NCI-H2171 (cell line): ENCODE results near the gene ABCB9.
A peak's percentile ranks its signal among the peaks of the same experiment; 100 is the strongest.
"Not testable (repeated sequence)": the region's sequence is repeated elsewhere in the genome, so short reads cannot be mapped to it uniquely, and the experiment has no call there.

Experiments used
- DNase-seq: peaks from one replicate; lab custom pipeline; 2025; lab: John Stamatoyannopoulos, UW

ABCB9 gene

GRCh38 chr12:122937622-122938091 lies 28.6 kb downstream of the ABCB9 start:
- no peak for DNase-seq

GRCh38 chr12:122935318-122935717 lies 30.9 kb downstream of the ABCB9 start:
- DNase-seq, result no peak

GRCh38 chr12:122934722-122935121 lies 31.5 kb downstream of the ABCB9 start:
- no peak for DNase-seq

GRCh38 chr12:122932207-122932606 lies 34.1 kb downstream of the ABCB9 start:
- DNase-seq, result no peak

- no peak for DNase-seq
Measured at GRCh38 chr12:122929812-122930211, 36.5 kb downstream of the ABCB9 start.

- DNase-seq, result no peak
Measured at GRCh38 chr12:122929148-122929538, 37.1 kb downstream of the ABCB9 start.

- peak; percentile 78 for DNase-seq
Measured at GRCh38 chr12:122928404-122929147, 37.7 kb downstream of the ABCB9 start.

- no peak for DNase-seq
Measured at GRCh38 chr12:122927756-122928403, 38.4 kb downstream of the ABCB9 start.

GRCh38 chr12:122921917-122922316 lies 44.3 kb downstream of the ABCB9 start:
- no peak for DNase-seq

GRCh38 chr12:122920687-122921086 lies 45.6 kb downstream of the ABCB9 start:
- no peak for DNase-seq

- no peak for DNase-seq
Measured at GRCh38 chr12:122918827-122919226, 47.4 kb downstream of the ABCB9 start.

GRCh38 chr12:122917507-122918121 lies 48.6 kb downstream of the ABCB9 start:
- DNase-seq, result no peak

GRCh38 chr12:122909442-122910288 lies 56.6 kb downstream of the ABCB9 start:
- DNase-seq, result peak; percentile 24

GRCh38 chr12:122908915-122909314 lies 57.3 kb downstream of the ABCB9 start:
- no peak for DNase-seq

- not testable (repeated sequence) for DNase-seq
Measured at GRCh38 chr12:122905258-122905657, 61.0 kb downstream of the ABCB9 start.

GRCh38 chr12:122903693-122904034 lies 62.6 kb downstream of the ABCB9 start:
- no peak for DNase-seq

- no peak for DNase-seq
Measured at GRCh38 chr12:122902854-122903692, 63.2 kb downstream of the ABCB9 start.

- DNase-seq, result no peak
Measured at GRCh38 chr12:122899887-122900286, 66.4 kb downstream of the ABCB9 start.

GRCh38 chr12:122896662-122897061 lies 69.6 kb downstream of the ABCB9 start:
- no peak for DNase-seq

GRCh38 chr12:122895704-122896636 lies 70.3 kb downstream of the ABCB9 start, which contains the start of gene VPS37B:
Gene VPS37B, minus strand, starts transcription at chr12:122896124. Its CDS starts 62 bp downstream, at chr12:122896062.
- peak; percentile 58 for DNase-seq
